ENCODE results near the gene RGL2.
"Not testable (repeated sequence)": the region's sequence is repeated elsewhere in the genome, so short reads cannot be mapped to it uniquely, and the experiment has no call there.

The RGL2 gene

GRCh38 chr6:33298773-33299236, at the start of gene RGL2:
Gene RGL2 (minus strand): TSS chr6:33298942. CDS start chr6:33298610, 332 bp downstream.
- Histone ChIP-seq H3K9ac (ENCODE audit: low read depth, low read length) (peak within 1 kb of the TSS; percentile 89), H3K4me1 (ENCODE audit: insufficient read depth, low read length) (no peaks in the 10 kb centered on the region), H3K36me3 (ENCODE audit: insufficient read depth, low read length) (no peaks in the 10 kb centered on the region), H3K9me3 (ENCODE audit: control insufficient read depth, insufficient read depth, low read length) (no peaks in the 10 kb centered on the region)

- H3K4me1 ChIP-seq (ENCODE audit: insufficient read depth, low read length), result peaks cover 5% of the 10 kb centered on the region; the same call in 1 of the 2 replicates
- H3K9ac ChIP-seq (ENCODE audit: low read depth, low read length), result no peak overlapping the region
- H3K36me3 ChIP-seq (ENCODE audit: insufficient read depth, low read length), result no peaks in the 10 kb centered on the region
- no peaks in the 10 kb centered on the region for H3K9me3 ChIP-seq (ENCODE audit: control insufficient read depth, insufficient read depth, low read length)
Measured at GRCh38 chr6:33347816-33348215, 49.1 kb upstream of the RGL2 start.

DNA sequence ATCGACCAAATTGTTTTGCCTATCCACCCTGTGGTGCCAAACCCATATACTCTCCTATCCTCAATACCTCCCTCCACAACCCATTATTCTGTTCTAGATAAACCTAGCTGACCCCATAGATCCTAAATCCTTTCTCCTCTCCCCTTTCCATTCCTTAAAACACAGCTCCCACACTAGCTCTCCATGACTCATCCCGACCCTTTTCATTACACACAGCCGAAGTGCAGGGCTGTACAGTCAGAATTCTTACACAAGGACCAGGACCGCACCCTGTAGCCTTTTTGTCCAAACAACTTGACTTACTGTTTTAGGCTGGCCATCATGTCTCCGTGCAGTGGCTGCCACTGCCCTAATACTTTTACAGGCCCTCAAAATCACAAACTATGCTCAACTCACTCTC, 48.2 kb upstream of the RGL2 start:
- H3K4me1 ChIP-seq (ENCODE audit: insufficient read depth, low read length); H3K36me3 ChIP-seq (ENCODE audit: insufficient read depth, low read length); H3K9ac ChIP-seq (ENCODE audit: low read depth, low read length); H3K9me3 ChIP-seq (ENCODE audit: control insufficient read depth, insufficient read depth, low read length): not testable (repeated sequence)

- Histone ChIP-seq H3K36me3 (ENCODE audit: insufficient read depth, low read length) (no peaks in the 10 kb centered on the region), H3K4me1 (ENCODE audit: insufficient read depth, low read length) (peaks cover 5% of the 10 kb centered on the region; the same call in 1 of the 2 replicates), H3K9me3 (ENCODE audit: control insufficient read depth, insufficient read depth, low read length) (no peaks in the 10 kb centered on the region), H3K9ac (ENCODE audit: low read depth, low read length) (no peak overlapping the region)
Measured at GRCh38 chr6:33344701-33345697, 46.3 kb upstream of the RGL2 start.

- Histone ChIP-seq H3K36me3 (ENCODE audit: insufficient read depth, low read length) (no peaks in the 10 kb centered on the region), H3K4me1 (ENCODE audit: insufficient read depth, low read length) (peaks cover 5% of the 10 kb centered on the region; the same call in 1 of the 2 replicates), H3K9me3 (ENCODE audit: control insufficient read depth, insufficient read depth, low read length) (no peaks in the 10 kb centered on the region), H3K9ac (ENCODE audit: low read depth, low read length) (no peak overlapping the region)
Measured at GRCh38 chr6:33343953-33344611, 45.3 kb upstream of the RGL2 start.

GRCh38 chr6:33343606-33343952, 44.8 kb upstream of the RGL2 start:
- H3K9me3 ChIP-seq (ENCODE audit: control insufficient read depth, insufficient read depth, low read length), result not testable (repeated sequence)

GRCh38 chr6:33339193-33339592, 40.5 kb upstream of the RGL2 start:
- Histone ChIP-seq H3K4me1 (ENCODE audit: insufficient read depth, low read length) (no peaks in the 10 kb centered on the region), H3K9me3 (ENCODE audit: control insufficient read depth, insufficient read depth, low read length) (no peaks in the 10 kb centered on the region), H3K9ac (ENCODE audit: low read depth, low read length) (no peak overlapping the region), H3K36me3 (ENCODE audit: insufficient read depth, low read length) (no peaks in the 10 kb centered on the region)

More at GRCh38 chr6:33343606-33343952, 44.8 kb upstream of the RGL2 start:
- H3K36me3 ChIP-seq (ENCODE audit: insufficient read depth, low read length); H3K9ac ChIP-seq (ENCODE audit: low read depth, low read length); H3K4me1 ChIP-seq (ENCODE audit: insufficient read depth, low read length): not testable (repeated sequence)

GRCh38 chr6:33336495-33336894, 37.8 kb upstream of the RGL2 start:
- Histone ChIP-seq H3K9me3 (ENCODE audit: control insufficient read depth, insufficient read depth, low read length) (no peaks in the 10 kb centered on the region), H3K9ac (ENCODE audit: low read depth, low read length) (no peak overlapping the region), H3K36me3 (ENCODE audit: insufficient read depth, low read length) (no peaks in the 10 kb centered on the region), H3K4me1 (ENCODE audit: insufficient read depth, low read length) (no peaks in the 10 kb centered on the region)

DNA sequence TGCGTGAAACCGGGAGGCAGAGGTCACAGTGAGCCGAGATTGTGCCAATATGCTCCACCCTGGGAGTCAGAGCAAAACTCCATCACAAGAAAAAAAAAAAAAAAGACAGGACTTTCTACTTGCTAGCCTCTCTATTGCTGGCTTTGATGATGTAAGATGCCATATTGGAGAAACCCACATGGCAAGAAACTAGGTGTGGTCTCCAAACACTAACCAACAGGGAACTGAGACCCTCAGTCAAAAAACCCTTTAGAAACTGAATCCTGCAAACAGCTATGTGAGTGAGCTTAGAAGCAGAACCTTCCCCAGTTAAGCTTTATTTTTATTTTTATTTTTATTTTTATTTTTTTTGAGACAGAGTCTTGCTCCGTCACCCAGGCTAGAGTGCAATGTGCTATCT, 37.2 kb upstream of the RGL2 start:
- Histone ChIP-seq H3K4me1 (ENCODE audit: insufficient read depth, low read length) (no peaks in the 10 kb centered on the region), H3K9ac (ENCODE audit: low read depth, low read length) (no peak overlapping the region), H3K36me3 (ENCODE audit: insufficient read depth, low read length) (no peaks in the 10 kb centered on the region), H3K9me3 (ENCODE audit: control insufficient read depth, insufficient read depth, low read length) (no peaks in the 10 kb centered on the region)

- Histone ChIP-seq H3K36me3 (ENCODE audit: insufficient read depth, low read length) (no peaks in the 10 kb centered on the region), H3K9ac (ENCODE audit: low read depth, low read length) (no peak overlapping the region), H3K9me3 (ENCODE audit: control insufficient read depth, insufficient read depth, low read length) (no peaks in the 10 kb centered on the region), H3K4me1 (ENCODE audit: insufficient read depth, low read length) (no peaks in the 10 kb centered on the region)
Measured at GRCh38 chr6:33333666-33334065, 34.9 kb upstream of the RGL2 start.

DNA sequence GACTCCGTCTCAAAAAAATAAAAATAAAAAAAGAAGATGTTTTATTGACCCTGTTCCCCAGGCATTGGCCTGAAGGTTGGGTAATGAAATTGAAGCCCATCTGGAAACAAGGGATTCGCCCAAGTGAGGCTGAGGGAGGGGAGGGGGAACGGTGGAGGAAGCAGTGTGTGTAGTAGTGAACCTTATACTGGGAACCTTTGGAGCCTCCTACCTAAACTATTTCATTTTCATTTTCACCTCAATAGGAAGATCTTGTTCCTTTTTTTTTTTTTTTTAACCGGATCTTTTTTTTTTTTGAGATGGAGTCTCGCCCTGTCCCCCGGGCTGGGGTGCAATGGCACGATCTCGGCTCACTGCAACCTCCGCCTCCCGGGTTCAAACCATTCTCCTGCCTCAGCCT, 32.0 kb upstream of the RGL2 start:
- Histone ChIP-seq H3K9ac (ENCODE audit: low read depth, low read length) (no peak overlapping the region), H3K9me3 (ENCODE audit: control insufficient read depth, insufficient read depth, low read length) (no peaks in the 10 kb centered on the region), H3K36me3 (ENCODE audit: insufficient read depth, low read length) (no peaks in the 10 kb centered on the region), H3K4me1 (ENCODE audit: insufficient read depth, low read length) (no peaks in the 10 kb centered on the region)

- Histone ChIP-seq H3K9me3 (ENCODE audit: control insufficient read depth, insufficient read depth, low read length) (no peaks in the 10 kb centered on the region), H3K36me3 (ENCODE audit: insufficient read depth, low read length) (no peaks in the 10 kb centered on the region), H3K4me1 (ENCODE audit: insufficient read depth, low read length) (no peaks in the 10 kb centered on the region), H3K9ac (ENCODE audit: low read depth, low read length) (no peak overlapping the region)
Measured at GRCh38 chr6:33329058-33329457, 30.3 kb upstream of the RGL2 start.

DNA sequence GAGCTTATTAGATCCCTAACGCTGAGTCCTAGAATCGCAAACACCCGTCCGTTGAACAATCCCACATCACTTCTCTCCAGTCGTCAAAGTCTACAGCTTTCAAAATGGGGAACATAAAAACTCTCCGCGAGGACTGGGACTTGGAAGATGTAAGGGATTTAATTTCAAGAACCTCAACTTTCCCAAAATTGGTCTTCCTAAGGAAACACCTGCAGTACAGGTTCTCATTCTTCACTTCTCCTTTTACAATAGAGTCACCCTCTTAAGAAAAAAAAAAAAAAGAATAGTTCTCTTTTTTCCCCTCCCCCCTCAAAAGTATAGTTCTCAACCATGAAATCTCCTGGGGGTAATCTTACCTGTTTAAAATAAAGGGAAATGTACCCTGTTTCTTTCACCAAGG, 25.4 kb upstream of the RGL2 start:
- Histone ChIP-seq H3K4me1 (ENCODE audit: insufficient read depth, low read length) (peaks cover 7% of the 10 kb centered on the region; the same call in 1 of the 2 replicates), H3K9ac (ENCODE audit: low read depth, low read length) (peak overlapping the region; percentile 79; the same call in 1 of the 2 replicates), H3K9me3 (ENCODE audit: control insufficient read depth, insufficient read depth, low read length) (no peaks in the 10 kb centered on the region), H3K36me3 (ENCODE audit: insufficient read depth, low read length) (peaks cover 20% of the 10 kb centered on the region)

DNA sequence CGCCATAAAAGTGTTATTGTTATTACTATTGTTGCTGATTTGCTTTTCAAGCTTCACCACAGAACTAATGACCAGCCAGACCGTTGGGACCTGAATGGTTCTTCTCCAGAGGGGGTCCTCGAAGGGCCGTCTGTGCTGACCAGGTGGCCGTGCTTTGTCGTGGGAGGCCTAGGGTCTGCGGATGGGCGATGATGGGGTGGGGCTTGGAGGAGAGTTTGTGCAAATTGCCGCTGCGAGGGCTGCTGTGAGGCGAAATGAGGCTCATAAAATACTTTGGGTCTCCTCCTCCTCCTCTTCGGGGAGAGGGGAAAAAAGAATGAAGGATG, 24.8 kb upstream of the RGL2 start:
- Histone ChIP-seq H3K9ac (ENCODE audit: low read depth, low read length) (peak overlapping the region; percentile 79), H3K36me3 (ENCODE audit: insufficient read depth, low read length) (peaks cover 20% of the 10 kb centered on the region), H3K4me1 (ENCODE audit: insufficient read depth, low read length) (peaks cover 9% of the 10 kb centered on the region; the same call in 1 of the 2 replicates), H3K9me3 (ENCODE audit: control insufficient read depth, insufficient read depth, low read length) (no peaks in the 10 kb centered on the region)

GRCh38 chr6:33321227-33321626, 22.5 kb upstream of the RGL2 start:
- Histone ChIP-seq H3K9ac (ENCODE audit: low read depth, low read length) (no peak overlapping the region), H3K9me3 (ENCODE audit: control insufficient read depth, insufficient read depth, low read length) (no peaks in the 10 kb centered on the region), H3K36me3 (ENCODE audit: insufficient read depth, low read length) (peaks cover 20% of the 10 kb centered on the region), H3K4me1 (ENCODE audit: insufficient read depth, low read length) (peaks cover 15% of the 10 kb centered on the region; the same call in 1 of the 2 replicates)

All from ES-I3 (cell line).